ENCODE data around the gene MAL.

DNA sequence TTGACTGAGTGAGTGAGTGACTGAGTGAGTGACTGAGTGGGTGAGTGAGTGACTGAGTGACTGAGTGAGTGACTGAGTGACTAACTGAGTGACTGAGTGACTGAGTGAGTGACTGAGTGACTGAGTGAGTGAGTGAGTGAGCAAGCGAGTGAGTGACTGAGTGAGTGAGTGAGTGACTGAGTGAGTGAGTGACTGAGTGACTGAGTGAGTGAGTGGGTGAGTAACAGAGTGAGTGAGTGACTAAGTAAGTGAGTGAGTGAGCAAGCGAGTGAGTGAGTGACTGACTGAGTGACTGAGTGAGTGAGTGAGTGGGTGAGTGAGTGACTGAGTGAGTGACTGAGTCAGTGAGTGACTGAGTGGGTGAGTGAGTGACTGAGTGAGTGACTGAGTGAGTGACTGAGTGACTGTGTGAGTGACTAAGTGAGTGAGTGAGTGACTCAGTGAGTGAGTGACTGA is 11.9 kb downstream of the MAL start:
- TF ChIP-seq EZH2 (IDR thresholded peaks at IDR 0.05) (no peak), EZH2phosphoT487 (IDR thresholded peaks at IDR 0.05) (no peak)
- TF ChIP-seq, protein P1, sequence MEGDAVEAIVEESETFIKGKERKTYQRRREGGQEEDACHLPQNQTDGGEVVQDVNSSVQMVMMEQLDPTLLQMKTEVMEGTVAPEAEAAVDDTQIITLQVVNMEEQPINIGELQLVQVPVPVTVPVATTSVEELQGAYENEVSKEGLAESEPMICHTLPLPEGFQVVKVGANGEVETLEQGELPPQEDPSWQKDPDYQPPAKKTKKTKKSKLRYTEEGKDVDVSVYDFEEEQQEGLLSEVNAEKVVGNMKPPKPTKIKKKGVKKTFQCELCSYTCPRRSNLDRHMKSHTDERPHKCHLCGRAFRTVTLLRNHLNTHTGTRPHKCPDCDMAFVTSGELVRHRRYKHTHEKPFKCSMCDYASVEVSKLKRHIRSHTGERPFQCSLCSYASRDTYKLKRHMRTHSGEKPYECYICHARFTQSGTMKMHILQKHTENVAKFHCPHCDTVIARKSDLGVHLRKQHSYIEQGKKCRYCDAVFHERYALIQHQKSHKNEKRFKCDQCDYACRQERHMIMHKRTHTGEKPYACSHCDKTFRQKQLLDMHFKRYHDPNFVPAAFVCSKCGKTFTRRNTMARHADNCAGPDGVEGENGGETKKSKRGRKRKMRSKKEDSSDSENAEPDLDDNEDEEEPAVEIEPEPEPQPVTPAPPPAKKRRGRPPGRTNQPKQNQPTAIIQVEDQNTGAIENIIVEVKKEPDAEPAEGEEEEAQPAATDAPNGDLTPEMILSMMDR (IDR thresholded peaks at IDR 0.05): no peak
